CD4-positive, alpha-beta T cell treated with Interleukin-21 for 1 hour (primary cell): ENCODE data around the gene SPDYE6.
"Not testable (repeated sequence)": the region's sequence is repeated elsewhere in the genome, so short reads cannot be mapped to it uniquely, and the experiment has no call there.

ENCODE experiments used
- DNase-seq: peaks from one replicate; pipeline ENCODE4 v3.0.0-alpha.2; 2020

Gene SPDYE6

GRCh38 chr7:102356344-102356743 is at the start of gene SPDYE6:
Gene SPDYE6 (minus strand): TSS chr7:102356444. CDS start chr7:102356023, 421 bp downstream.
- not testable (repeated sequence) for DNase-seq

- not testable (repeated sequence) for DNase-seq
Observed at GRCh38 chr7:102404862-102405188, 48.6 kb upstream of the SPDYE6 start.

- DNase-seq, result peak; percentile 77
Observed at GRCh38 chr7:102404005-102404861, 48.0 kb upstream of the SPDYE6 start.

- DNase-seq, result no peak
Observed at GRCh38 chr7:102403563-102403962, 47.3 kb upstream of the SPDYE6 start.

GRCh38 chr7:102400360-102400759 is 44.1 kb upstream of the SPDYE6 start:
- no peak for DNase-seq

GRCh38 chr7:102398543-102398942 is 42.3 kb upstream of the SPDYE6 start:
- no peak for DNase-seq

- no peak for DNase-seq
Observed at GRCh38 chr7:102396710-102397019, 40.4 kb upstream of the SPDYE6 start.

- peak; percentile 92 for DNase-seq
Observed at GRCh38 chr7:102395873-102396709, 39.8 kb upstream of the SPDYE6 start, which contains the start of gene PRKRIP1. Gene PRKRIP1 (plus strand): TSS chr7:102396363. CDS start chr7:102396412, 49 bp downstream.

- peak; percentile 11 for DNase-seq
Observed at GRCh38 chr7:102395592-102395872, 39.3 kb upstream of the SPDYE6 start.

- no peak for DNase-seq
Observed at GRCh38 chr7:102393467-102393866, 37.2 kb upstream of the SPDYE6 start.

GRCh38 chr7:102392330-102392729 is 36.1 kb upstream of the SPDYE6 start:
- no peak for DNase-seq

- peak; percentile 71 for DNase-seq
Observed at GRCh38 chr7:102390697-102391484, 34.6 kb upstream of the SPDYE6 start.

GRCh38 chr7:102389810-102390209 is 33.6 kb upstream of the SPDYE6 start:
- no peak for DNase-seq

- no peak for DNase-seq
Observed at GRCh38 chr7:102387064-102387463, 30.8 kb upstream of the SPDYE6 start.

- not testable (repeated sequence) for DNase-seq
Observed at GRCh38 chr7:102381696-102382425, 25.6 kb upstream of the SPDYE6 start.

GRCh38 chr7:102380837-102381236 is 24.6 kb upstream of the SPDYE6 start:
- DNase-seq, result not testable (repeated sequence)

- no peak for DNase-seq
Observed at GRCh38 chr7:102376964-102377466, 20.8 kb upstream of the SPDYE6 start.

- not testable (repeated sequence) for DNase-seq
Observed at GRCh38 chr7:102372796-102373195, 16.6 kb upstream of the SPDYE6 start.

- not testable (repeated sequence) for DNase-seq
Observed at GRCh38 chr7:102370038-102370437, 13.8 kb upstream of the SPDYE6 start.

- not testable (repeated sequence) for DNase-seq
Observed at GRCh38 chr7:102365390-102365789, 9.1 kb upstream of the SPDYE6 start.

- peak; percentile 2 for DNase-seq
Observed at GRCh38 chr7:102364394-102364886, 8.2 kb upstream of the SPDYE6 start.
